GM12872 (cell line): ENCODE measurements around the gene FLT3LG.

Experiments used
- TF ChIP-seq, protein P1 (sequence below): IDR thresholded peaks from 3 replicates; pipeline ENCODE4 v1.5.1; 2011; ENCODE audit warnings: low read depth, mild to moderate bottlenecking, low read length, moderate library complexity; ENCODE audit not compliant: insufficient read depth

The FLT3LG gene

DNA sequence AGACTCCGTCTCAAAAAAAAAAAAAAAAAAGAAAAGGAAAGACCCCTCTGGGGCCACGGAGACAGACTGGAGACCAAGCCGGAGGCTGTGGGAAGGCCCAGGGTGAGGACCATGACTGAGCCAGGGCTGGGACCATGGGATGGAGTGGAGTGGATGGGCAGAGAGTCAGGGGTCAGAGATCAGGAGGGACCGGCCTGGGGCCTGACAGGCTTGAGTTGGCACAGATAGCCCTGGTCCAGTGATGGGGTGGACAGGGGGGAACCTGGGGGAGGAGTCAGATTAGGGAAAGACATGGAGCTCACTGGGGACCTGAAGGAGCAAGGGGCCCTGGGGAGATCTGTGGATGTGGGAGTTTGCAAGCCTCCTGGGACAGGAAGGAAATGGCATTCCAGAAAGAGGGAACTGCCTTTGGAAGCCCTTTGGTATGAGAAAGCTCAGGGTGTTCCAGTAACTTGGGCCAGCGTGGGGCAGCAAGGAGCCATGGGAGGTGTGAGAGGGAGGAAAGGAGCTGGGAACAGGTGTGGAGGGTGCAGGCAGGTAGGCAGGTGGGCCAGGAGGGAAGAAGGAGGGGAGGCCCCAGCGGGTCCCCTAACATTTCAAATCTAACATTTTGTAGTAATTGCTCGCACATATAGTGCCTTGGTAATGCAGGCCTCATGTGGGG is 7.1 kb downstream of the FLT3LG start:
- TF ChIP-seq, protein P1, sequence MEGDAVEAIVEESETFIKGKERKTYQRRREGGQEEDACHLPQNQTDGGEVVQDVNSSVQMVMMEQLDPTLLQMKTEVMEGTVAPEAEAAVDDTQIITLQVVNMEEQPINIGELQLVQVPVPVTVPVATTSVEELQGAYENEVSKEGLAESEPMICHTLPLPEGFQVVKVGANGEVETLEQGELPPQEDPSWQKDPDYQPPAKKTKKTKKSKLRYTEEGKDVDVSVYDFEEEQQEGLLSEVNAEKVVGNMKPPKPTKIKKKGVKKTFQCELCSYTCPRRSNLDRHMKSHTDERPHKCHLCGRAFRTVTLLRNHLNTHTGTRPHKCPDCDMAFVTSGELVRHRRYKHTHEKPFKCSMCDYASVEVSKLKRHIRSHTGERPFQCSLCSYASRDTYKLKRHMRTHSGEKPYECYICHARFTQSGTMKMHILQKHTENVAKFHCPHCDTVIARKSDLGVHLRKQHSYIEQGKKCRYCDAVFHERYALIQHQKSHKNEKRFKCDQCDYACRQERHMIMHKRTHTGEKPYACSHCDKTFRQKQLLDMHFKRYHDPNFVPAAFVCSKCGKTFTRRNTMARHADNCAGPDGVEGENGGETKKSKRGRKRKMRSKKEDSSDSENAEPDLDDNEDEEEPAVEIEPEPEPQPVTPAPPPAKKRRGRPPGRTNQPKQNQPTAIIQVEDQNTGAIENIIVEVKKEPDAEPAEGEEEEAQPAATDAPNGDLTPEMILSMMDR = no peak

DNA sequence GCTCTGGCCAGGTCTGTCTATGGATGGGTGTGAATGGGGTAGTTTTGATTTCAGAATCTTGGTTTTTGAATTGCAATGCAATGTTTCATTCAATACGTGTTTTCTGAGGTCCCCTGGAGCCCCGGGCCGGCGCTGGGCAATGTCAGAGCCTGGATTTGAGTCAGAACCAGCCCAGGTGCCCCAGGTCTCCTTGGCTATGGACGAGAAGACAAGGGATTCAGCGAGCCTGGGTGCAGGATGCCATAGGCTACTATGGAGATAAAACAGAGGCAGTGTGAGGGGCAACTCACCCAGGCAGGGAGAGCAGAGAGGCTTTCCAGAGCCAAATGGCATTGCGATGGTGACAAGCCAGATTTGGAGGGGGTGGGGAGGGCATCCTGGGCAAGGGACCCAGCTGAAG is 12.2 kb downstream of the FLT3LG start:
- TF ChIP-seq, protein P1 = no peak

GRCh38 chr19:49486710-49487276 is 12.8 kb downstream of the FLT3LG start:
- TF ChIP-seq, protein P1 = no peak

DNA sequence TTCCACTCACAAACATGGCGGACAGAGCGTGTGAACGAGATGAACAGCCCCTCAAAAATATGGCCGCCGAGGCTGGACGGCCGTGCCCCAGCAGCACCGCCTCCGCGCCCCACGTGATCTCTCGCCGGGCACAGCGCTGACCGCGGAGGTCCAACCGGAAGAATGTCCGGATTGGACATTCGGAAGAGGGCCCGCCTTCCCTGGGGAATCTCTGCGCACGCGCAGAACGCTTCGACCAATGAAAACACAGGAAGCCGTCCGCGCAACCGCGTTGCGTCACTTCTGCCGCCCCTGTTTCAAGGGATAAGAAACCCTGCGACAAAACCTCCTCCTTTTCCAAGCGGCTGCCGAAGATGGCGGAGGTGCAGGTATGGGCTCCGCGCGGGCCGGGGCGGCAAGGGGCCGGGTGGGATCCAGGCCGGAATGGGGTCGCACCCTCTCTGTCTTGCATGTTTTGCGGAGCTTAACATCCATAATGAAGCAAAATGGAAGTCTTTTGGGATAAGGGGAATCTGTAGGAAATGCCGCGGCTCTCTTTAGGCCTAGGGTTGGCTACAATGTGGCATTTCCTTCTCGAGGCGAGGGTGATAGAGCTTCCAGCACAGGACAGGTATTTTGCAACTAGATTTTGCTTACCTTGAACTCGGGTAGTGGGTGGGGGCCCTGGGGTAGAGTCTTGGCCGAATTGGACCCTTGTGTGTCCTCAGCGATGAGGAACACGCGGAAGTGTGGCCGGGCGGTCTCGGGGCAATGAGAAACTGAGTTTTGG is 13.4 kb downstream of the FLT3LG start, which contains the start of gene RPL13A:
TSS of gene RPL13A (plus strand) at position 332 of the 769 bp plus-strand sequence. CDS start at position 354, 22 bp downstream.
- TF ChIP-seq, protein P1 = no peak

DNA sequence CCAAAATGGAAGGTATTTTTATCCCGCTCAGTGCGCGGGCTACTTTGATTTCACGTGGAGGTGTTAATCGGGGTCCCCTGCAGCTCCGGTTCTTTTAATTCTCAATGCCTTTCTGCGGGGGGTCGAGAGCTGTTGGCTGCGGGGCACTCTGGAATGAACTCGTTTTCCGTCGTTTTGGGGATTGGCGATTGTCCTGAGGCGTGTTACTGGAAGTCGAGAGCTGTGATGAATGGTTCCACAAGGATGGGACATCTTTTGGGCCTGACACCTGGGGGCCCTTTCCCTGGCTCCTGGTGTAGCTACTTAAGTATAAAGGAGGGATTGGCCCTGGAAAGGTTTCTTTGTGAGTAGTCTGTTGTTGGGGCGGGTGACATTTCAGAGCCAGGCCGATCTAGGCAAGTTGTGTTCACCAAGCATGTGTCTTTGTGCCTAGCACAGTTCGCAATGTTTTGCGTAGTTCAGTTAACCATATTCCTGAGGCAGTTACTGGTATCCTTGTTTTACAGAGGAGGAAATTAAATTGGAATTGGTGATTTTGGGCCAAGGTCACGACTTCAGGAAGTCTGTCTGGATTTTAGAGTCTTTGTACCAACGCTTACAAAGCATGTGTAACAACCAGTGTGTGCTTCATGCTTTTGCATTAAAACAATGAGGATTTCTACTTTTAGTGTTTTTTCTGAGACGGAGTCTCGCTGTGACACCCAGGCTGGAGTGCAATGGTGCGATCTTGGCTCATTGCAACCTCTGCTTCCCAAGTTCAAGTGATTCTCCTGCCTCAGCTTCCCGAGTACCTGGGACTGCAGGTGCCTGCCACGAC is 14.2 kb downstream of the FLT3LG start:
- TF ChIP-seq, protein P1 = no peak

- TF ChIP-seq, protein P1 = no peak
Measured at GRCh38 chr19:49488863-49489537, 15.0 kb downstream of the FLT3LG start.
